ENCODE data around the gene PPY. TPM values are rescaled to one million over a fixed set of nuclear protein-coding genes. Genes with fewer than 3 reads are reported as not detected.
A peak's percentile ranks its signal among the peaks of the same experiment; 100 is the strongest.

Gene PPY
- total RNA-seq, 1 donor from 2014 or later = not detected

- CTCF ChIA-PET = interaction anchor here (1.0 kb wide), 1 partner anchor 15 kb away, joined by 3 read pairs; no protein-coding TSS in a partner anchor
- no peak for TF ChIP-seq CTCF (IDR thresholded peaks at IDR 0.05)
- Mint-ChIP-seq H3K9me3 (no peaks in the 10 kb centered on the region), H3K27ac (no peak overlapping the region), H3K4me3 (no peak overlapping the region), H3K27me3 (peaks cover 38% of the 10 kb centered on the region), H3K36me3 (ENCODE audit: low read depth) (no peaks in the 10 kb centered on the region), H3K4me1 (peaks cover 5% of the 10 kb centered on the region)
- intact Hi-C loops (cut with micrococcal nuclease) = no loop called here
- POLR2A ChIA-PET = no interaction called here
- ATAC-seq (ENCODE audit: low read depth) (no peak), DNase-seq (no peak)
Observed at GRCh38 chr17:43958748-43959352, 16.6 kb upstream of the PPY start.

- DNase-seq (no peak), ATAC-seq (ENCODE audit: low read depth) (no peak)
- Mint-ChIP-seq H3K4me3 (no peak overlapping the region), H3K27me3 (peaks cover 45% of the 10 kb centered on the region), H3K4me1 (peaks cover 6% of the 10 kb centered on the region), H3K36me3 (ENCODE audit: low read depth) (no peaks in the 10 kb centered on the region), H3K27ac (no peak overlapping the region), H3K9me3 (no peaks in the 10 kb centered on the region)
- POLR2A ChIA-PET = no interaction called here
- intact Hi-C loops (cut with micrococcal nuclease) = no loop called here
- no peak for TF ChIP-seq CTCF (IDR thresholded peaks at IDR 0.05)
- CTCF ChIA-PET = no interaction called here
Observed at GRCh38 chr17:43956222-43956621, 13.9 kb upstream of the PPY start.

DNA sequence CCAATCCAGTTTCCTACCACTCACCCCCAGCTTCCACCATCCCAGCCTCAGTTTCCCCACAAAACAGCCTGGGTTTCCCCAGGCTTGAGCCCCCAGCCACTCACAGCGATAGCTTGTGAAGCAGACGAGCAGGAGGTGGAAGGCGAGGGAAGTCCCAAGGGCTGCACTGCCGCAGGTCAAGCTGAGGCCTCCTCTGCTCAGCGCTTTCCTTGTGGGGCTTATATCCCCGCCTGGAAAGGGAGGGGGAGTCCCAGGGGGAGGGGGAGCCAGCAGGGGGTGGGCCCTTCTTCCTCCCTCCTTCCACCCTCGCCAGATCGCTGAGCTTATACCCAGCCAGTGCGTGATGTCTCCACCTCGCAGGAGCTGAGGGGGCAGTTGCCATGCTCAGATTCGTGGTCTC, 11.5 kb upstream of the PPY start, which contains the start of gene PYY:
Gene PYY, minus strand, starts transcription at position 195 of the 400 bp plus-strand sequence. CDS start 457 bp downstream, outside the sequence.
- Mint-ChIP-seq H3K36me3 (ENCODE audit: low read depth) (no peaks in the 10 kb centered on the region), H3K27ac (no peak within 1 kb of the TSS), H3K4me1 (peaks cover 6% of the 10 kb centered on the region), H3K4me3 (peak within 1 kb of the TSS; percentile 35), H3K27me3 (peaks cover 58% of the 10 kb centered on the region), H3K9me3 (no peaks in the 10 kb centered on the region)
- CTCF ChIA-PET = no interaction called here
- no peak for DNase-seq
- no peak for TF ChIP-seq CTCF (IDR thresholded peaks at IDR 0.05)
- ATAC-seq (ENCODE audit: low read depth) = no peak
- POLR2A ChIA-PET = no interaction called here
- intact Hi-C loops (cut with micrococcal nuclease) = no loop called here

GRCh38 chr17:43952724-43953666, 10.7 kb upstream of the PPY start:
- POLR2A ChIA-PET = no interaction called here
- ATAC-seq (ENCODE audit: low read depth) (no peak), DNase-seq (no peak)
- Mint-ChIP-seq H3K9me3 (no peaks in the 10 kb centered on the region), H3K36me3 (ENCODE audit: low read depth) (no peaks in the 10 kb centered on the region), H3K4me3 (peak overlapping the region; percentile 35), H3K27ac (no peak overlapping the region), H3K4me1 (peaks cover 6% of the 10 kb centered on the region), H3K27me3 (peaks cover 60% of the 10 kb centered on the region)
- intact Hi-C loops (cut with micrococcal nuclease) = no loop called here
- CTCF ChIA-PET = no interaction called here
- TF ChIP-seq CTCF (IDR thresholded peaks at IDR 0.05) = no peak

GRCh38 chr17:43952351-43952723, 10.1 kb upstream of the PPY start:
- H3K4me1 Mint-ChIP-seq = peaks cover 6% of the 10 kb centered on the region
- intact Hi-C loops (cut with micrococcal nuclease) = no loop called here
- H3K36me3 Mint-ChIP-seq (ENCODE audit: low read depth) = no peaks in the 10 kb centered on the region
- ATAC-seq (ENCODE audit: low read depth) (no peak), DNase-seq (no peak)
- no peak overlapping the region for H3K27ac Mint-ChIP-seq
- CTCF ChIA-PET = no interaction called here
- H3K27me3 Mint-ChIP-seq = peaks cover 60% of the 10 kb centered on the region
- H3K9me3 Mint-ChIP-seq = no peaks in the 10 kb centered on the region
- no peak for TF ChIP-seq CTCF (IDR thresholded peaks at IDR 0.05)
- POLR2A ChIA-PET = no interaction called here
- H3K4me3 Mint-ChIP-seq = no peak overlapping the region
